MM.1S (cell line): ENCODE data around the gene CDSN.

Experiments
- EZH2 ChIP-seq: fragments of 300-600 bp; sonication (generic); optimal IDR thresholded peaks from 2 replicates; pipeline ENCODE3; 2017; ENCODE audit warnings: low read depth, mild to moderate bottlenecking, antibody characterized with exemption, low read length, mixed read lengths
- TF ChIP-seq, protein P1 (sequence below): fragments of 300-600 bp; sonication (generic); IDR thresholded peaks from 2 replicates; pipeline ENCODE4 v1.5.1; 2016; ENCODE audit warnings: antibody characterized with exemption, low read length, mixed read lengths

DNA sequence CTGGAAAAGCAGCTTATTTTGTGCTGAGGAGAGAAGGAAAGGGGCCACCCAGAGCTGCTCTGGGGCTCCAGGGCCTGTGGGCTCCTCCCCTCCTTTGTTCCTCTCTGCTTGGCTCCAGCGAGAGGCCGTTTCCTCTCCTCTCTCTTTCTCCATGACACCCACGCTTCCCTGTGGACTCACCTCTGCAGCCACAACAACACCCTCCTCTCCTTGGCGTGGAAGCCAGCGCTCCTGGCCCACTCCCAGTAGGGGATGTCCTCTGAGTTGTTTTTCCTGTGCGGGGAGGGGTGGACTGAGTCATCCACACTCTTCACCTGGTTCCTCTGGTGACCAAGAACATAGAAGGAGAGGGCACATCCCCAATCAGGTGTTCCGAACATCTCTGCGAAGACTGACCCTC, 4.9 kb upstream of the CDSN start:
- TF ChIP-seq, protein P1, sequence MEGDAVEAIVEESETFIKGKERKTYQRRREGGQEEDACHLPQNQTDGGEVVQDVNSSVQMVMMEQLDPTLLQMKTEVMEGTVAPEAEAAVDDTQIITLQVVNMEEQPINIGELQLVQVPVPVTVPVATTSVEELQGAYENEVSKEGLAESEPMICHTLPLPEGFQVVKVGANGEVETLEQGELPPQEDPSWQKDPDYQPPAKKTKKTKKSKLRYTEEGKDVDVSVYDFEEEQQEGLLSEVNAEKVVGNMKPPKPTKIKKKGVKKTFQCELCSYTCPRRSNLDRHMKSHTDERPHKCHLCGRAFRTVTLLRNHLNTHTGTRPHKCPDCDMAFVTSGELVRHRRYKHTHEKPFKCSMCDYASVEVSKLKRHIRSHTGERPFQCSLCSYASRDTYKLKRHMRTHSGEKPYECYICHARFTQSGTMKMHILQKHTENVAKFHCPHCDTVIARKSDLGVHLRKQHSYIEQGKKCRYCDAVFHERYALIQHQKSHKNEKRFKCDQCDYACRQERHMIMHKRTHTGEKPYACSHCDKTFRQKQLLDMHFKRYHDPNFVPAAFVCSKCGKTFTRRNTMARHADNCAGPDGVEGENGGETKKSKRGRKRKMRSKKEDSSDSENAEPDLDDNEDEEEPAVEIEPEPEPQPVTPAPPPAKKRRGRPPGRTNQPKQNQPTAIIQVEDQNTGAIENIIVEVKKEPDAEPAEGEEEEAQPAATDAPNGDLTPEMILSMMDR: no peak
- TF ChIP-seq EZH2: no peak
